MM.1S (cell line): Measurements from ENCODE around the gene RFPL3.

Experiments
- DNase-seq: peaks from one replicate; pipeline ENCODE4 v3.0.0-alpha.2; 2015
- H2AFZ ChIP-seq: fragments of 300-600 bp; sonication (generic); 2 replicates; pipeline ENCODE4 v1.6.0; 2016; ENCODE audit warnings: antibody characterized with exemption, low read length
- H3F3A ChIP-seq: fragments of 300-600 bp; sonication (generic); 2 replicates; pipeline ENCODE4 v1.6.1; 2016; ENCODE audit warnings: mild to moderate bottlenecking, antibody characterized with exemption, low read length, moderate library complexity, mixed read lengths; ENCODE audit not compliant: insufficient read depth
- H3K27ac ChIP-seq: fragments of 300-600 bp; sonication (generic); 2 replicates; pipeline ENCODE4 v1.5.1; 2016; ENCODE audit warnings: mild to moderate bottlenecking, low read length
- H3K27me3 ChIP-seq: fragments of 300-600 bp; sonication (generic); replicated peaks from 2 replicates; pipeline ENCODE4 v1.6.0; 2016; ENCODE audit warnings: low read length; ENCODE audit not compliant: insufficient read depth
- H3K36me3 ChIP-seq: fragments of 300-600 bp; sonication (generic); replicated peaks from 2 replicates; pipeline ENCODE4 v1.6.1; 2016; ENCODE audit warnings: mild to moderate bottlenecking, low read length, mixed read lengths; ENCODE audit not compliant: insufficient read depth
- H3K4me1 ChIP-seq: fragments of 300-600 bp; sonication (generic); 2 replicates; pipeline ENCODE4 v1.6.1; 2016; ENCODE audit warnings: low read length, mixed read lengths
- H3K4me2 ChIP-seq: fragments of 300-600 bp; sonication (generic); 2 replicates; pipeline ENCODE4 v1.6.0; 2016; ENCODE audit warnings: low read depth, low read length
- H3K4me3 ChIP-seq: fragments of 300-600 bp; sonication (generic); 2 replicates; pipeline ENCODE4 v1.5.1; 2016; ENCODE audit warnings: low read length, mixed read lengths
- H3K79me2 ChIP-seq: fragments of 300-600 bp; sonication (generic); 2 replicates; pipeline ENCODE4 v1.6.1; 2016; ENCODE audit warnings: mixed run types, low read length, mixed read lengths
- H3K9ac ChIP-seq: fragments of 300-600 bp; sonication (generic); 2 replicates; pipeline ENCODE4 v1.6.1; 2016; ENCODE audit warnings: low read length, mixed read lengths
- H3K9me2 ChIP-seq: fragments of 300-600 bp; sonication (generic); replicated peaks from 2 replicates; pipeline ENCODE4 v1.6.1; 2016; ENCODE audit warnings: mild to moderate bottlenecking, low read length, mixed read lengths; ENCODE audit not compliant: insufficient read depth
- H3K9me3 ChIP-seq: fragments of 300-600 bp; sonication (generic); replicated peaks from 2 replicates; pipeline ENCODE4 v1.6.1; 2016; ENCODE audit warnings: mild to moderate bottlenecking, low read length, mixed read lengths; ENCODE audit not compliant: insufficient read depth
- H4K20me1 ChIP-seq: fragments of 300-600 bp; sonication (generic); 2 replicates; pipeline ENCODE4 v1.6.1; 2016; ENCODE audit warnings: mild to moderate bottlenecking, low read length, moderate library complexity, mixed read lengths; ENCODE audit not compliant: insufficient read depth
- CTCF ChIP-seq: fragments of 300-600 bp; sonication (generic); IDR thresholded peaks from 2 replicates; pipeline ENCODE4 v1.5.1; 2016; ENCODE audit warnings: antibody characterized with exemption, low read length, mixed read lengths
- EZH2 ChIP-seq: fragments of 300-600 bp; sonication (generic); optimal IDR thresholded peaks from 2 replicates; pipeline ENCODE3; 2017; ENCODE audit warnings: low read depth, mild to moderate bottlenecking, antibody characterized with exemption, low read length, mixed read lengths
- EZH2phosphoT487 ChIP-seq: fragments of 300-600 bp; sonication (generic); IDR thresholded peaks from 2 replicates; pipeline ENCODE4 v1.6.1; 2018; ENCODE audit warnings: antibody characterized with exemption, low read length

The RFPL3 gene

GRCh38 chr22:32396255-32396654 is 38.6 kb downstream of the RFPL3 start:
- Histone ChIP-seq H3F3A (peaks cover 23% of the 10 kb centered on the region), H4K20me1 (no peaks in the 10 kb centered on the region), H2AFZ (no peak overlapping the region), H3K9ac (no peak overlapping the region), H3K4me3 (no peak overlapping the region), H3K4me2 (peak overlapping the region; percentile 6; the same call in 1 of the 2 replicates), H3K4me1 (peaks cover 23% of the 10 kb centered on the region), H3K79me2 (peaks cover 9% of the 10 kb centered on the region; the same call in 1 of the 2 replicates), H3K9me3 (no peaks in the 10 kb centered on the region), H3K27me3 (no peaks in the 10 kb centered on the region), H3K36me3 (peaks cover 27% of the 10 kb centered on the region), H3K9me2 (no peaks in the 10 kb centered on the region), H3K27ac (peak overlapping the region; percentile 57; the same call in 1 of the 2 replicates)
- no peak for TF ChIP-seq EZH2phosphoT487
- TF ChIP-seq CTCF, result no peak
- DNase-seq, result no peak

GRCh38 chr22:32396746-32397145 is 39.1 kb downstream of the RFPL3 start:
- TF ChIP-seq CTCF (no peak), EZH2 (no peak), EZH2phosphoT487 (no peak)
- H3K9ac ChIP-seq, result no peak overlapping the region
- no peak overlapping the region for H2AFZ ChIP-seq
- H3K4me1 ChIP-seq, result peaks cover 23% of the 10 kb centered on the region
- H3K4me2 ChIP-seq, result no peak overlapping the region
- H4K20me1 ChIP-seq, result no peaks in the 10 kb centered on the region
- H3K9me3 ChIP-seq, result no peaks in the 10 kb centered on the region
- peaks cover 30% of the 10 kb centered on the region for H3K36me3 ChIP-seq
- H3K27me3 ChIP-seq, result no peaks in the 10 kb centered on the region
- no peaks in the 10 kb centered on the region for H3K9me2 ChIP-seq
- no peak for DNase-seq
- H3K4me3 ChIP-seq, result no peak overlapping the region
- no peak overlapping the region for H3K27ac ChIP-seq
- peaks cover 23% of the 10 kb centered on the region for H3F3A ChIP-seq
- H3K79me2 ChIP-seq, result peaks cover 9% of the 10 kb centered on the region; the same call in 1 of the 2 replicates

GRCh38 chr22:32401486-32401885 is 43.8 kb downstream of the RFPL3 start:
- Histone ChIP-seq H3K79me2 (peaks cover 32% of the 10 kb centered on the region), H3K27ac (no peak overlapping the region), H2AFZ (no peak overlapping the region), H3K4me3 (no peak overlapping the region), H3K9me3 (no peaks in the 10 kb centered on the region), H3K9me2 (no peaks in the 10 kb centered on the region), H3K36me3 (peaks cover 26% of the 10 kb centered on the region), H3F3A (0 out of 2 replicates have a peak, but pooled peaks cover 5% of the 10 kb centered on the region), H3K27me3 (no peaks in the 10 kb centered on the region), H4K20me1 (no peaks in the 10 kb centered on the region), H3K9ac (no peak overlapping the region), H3K4me1 (peaks cover 4% of the 10 kb centered on the region), H3K4me2 (no peak overlapping the region)
- TF ChIP-seq EZH2phosphoT487 (no peak), EZH2 (no peak), CTCF (no peak)
- no peak for DNase-seq
